ENCODE results near the gene APOBEC3A.

Gene APOBEC3A

DNA sequence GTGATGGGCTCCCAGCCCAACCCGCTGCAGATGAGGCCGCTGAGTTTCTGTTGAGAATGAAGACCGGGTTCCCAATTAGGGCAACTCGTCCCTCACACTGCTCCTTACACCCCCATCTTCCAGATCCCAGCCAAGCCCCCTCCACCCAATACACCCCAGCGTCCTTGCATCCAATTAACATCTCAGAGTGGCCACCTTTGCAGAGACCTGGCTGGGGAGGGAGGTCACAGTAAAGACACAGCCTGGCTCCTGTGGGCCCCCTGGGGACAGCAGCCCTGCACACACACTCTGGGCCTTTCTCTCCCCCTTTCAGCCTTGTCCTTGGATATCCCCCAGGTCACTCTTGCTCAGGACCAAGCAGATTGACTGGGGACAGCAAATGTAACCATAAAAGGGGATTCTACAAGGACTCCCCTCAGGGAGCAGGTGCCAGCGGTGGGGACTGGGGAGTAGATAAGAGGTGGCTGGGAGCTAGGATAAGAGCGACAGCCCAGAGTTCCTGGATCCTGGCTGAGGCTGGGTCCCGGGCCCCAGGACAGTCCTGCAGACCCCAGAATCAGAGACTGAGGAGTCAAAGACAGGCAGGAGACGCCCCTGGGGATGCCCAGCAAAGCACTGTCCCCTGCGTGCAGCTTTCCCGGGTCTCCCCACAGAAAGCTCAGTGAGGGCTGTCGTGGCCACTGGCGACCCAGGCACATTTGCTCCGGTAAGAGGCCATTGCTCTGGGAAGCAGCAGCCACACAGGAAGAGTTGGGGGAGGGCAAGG lies 8.4 kb downstream of the APOBEC3A start:
- TF ChIP-seq, protein P1, sequence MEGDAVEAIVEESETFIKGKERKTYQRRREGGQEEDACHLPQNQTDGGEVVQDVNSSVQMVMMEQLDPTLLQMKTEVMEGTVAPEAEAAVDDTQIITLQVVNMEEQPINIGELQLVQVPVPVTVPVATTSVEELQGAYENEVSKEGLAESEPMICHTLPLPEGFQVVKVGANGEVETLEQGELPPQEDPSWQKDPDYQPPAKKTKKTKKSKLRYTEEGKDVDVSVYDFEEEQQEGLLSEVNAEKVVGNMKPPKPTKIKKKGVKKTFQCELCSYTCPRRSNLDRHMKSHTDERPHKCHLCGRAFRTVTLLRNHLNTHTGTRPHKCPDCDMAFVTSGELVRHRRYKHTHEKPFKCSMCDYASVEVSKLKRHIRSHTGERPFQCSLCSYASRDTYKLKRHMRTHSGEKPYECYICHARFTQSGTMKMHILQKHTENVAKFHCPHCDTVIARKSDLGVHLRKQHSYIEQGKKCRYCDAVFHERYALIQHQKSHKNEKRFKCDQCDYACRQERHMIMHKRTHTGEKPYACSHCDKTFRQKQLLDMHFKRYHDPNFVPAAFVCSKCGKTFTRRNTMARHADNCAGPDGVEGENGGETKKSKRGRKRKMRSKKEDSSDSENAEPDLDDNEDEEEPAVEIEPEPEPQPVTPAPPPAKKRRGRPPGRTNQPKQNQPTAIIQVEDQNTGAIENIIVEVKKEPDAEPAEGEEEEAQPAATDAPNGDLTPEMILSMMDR (IDR thresholded peaks at IDR 0.05; ENCODE audit: control insufficient read depth, extremely low read depth, insufficient read depth) = no peak
- DNase-seq (ENCODE audit: low read depth) = no peak
- H3K4me3 ChIP-seq (ENCODE audit: low read depth, low read length) = no peak overlapping the region

- TF ChIP-seq, protein P1 (IDR thresholded peaks at IDR 0.05; ENCODE audit: control insufficient read depth, extremely low read depth, insufficient read depth) = no peak
- no peak overlapping the region for H3K4me3 ChIP-seq (ENCODE audit: low read depth, low read length)
- DNase-seq (ENCODE audit: low read depth) = no peak
Observed at GRCh38 chr22:38966380-38966702, 8.9 kb downstream of the APOBEC3A start.

DNA sequence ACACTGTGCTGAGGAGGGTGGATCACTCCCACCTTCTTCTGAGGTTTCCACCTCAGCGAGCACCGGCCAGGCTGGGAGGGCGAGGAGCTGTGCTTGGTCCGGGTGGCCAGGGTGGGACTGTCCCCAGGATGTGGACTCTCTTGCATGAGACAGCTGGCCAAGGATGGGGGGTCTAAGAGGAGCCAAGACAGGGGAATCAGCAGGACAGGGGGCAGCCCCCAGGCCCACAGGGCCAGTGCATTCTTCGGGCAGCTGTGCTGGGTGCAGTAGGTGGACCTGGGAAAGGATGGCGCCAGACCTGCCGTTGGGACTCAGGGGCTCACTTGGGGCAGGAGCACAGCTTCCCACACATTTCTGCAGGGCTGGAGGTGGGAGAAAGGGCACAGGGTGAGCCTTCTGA lies 9.5 kb downstream of the APOBEC3A start:
- no peak for DNase-seq (ENCODE audit: low read depth)
- H3K4me3 ChIP-seq (ENCODE audit: low read depth, low read length) = no peak overlapping the region
- TF ChIP-seq, protein P1 (IDR thresholded peaks at IDR 0.05; ENCODE audit: control insufficient read depth, extremely low read depth, insufficient read depth) = no peak

- TF ChIP-seq, protein P1 (IDR thresholded peaks at IDR 0.05; ENCODE audit: control insufficient read depth, extremely low read depth, insufficient read depth) = no peak
- no peak for DNase-seq (ENCODE audit: low read depth)
- H3K4me3 ChIP-seq (ENCODE audit: low read depth, low read length) = no peak overlapping the region
Observed at GRCh38 chr22:38967451-38968450, 10.3 kb downstream of the APOBEC3A start.

DNA sequence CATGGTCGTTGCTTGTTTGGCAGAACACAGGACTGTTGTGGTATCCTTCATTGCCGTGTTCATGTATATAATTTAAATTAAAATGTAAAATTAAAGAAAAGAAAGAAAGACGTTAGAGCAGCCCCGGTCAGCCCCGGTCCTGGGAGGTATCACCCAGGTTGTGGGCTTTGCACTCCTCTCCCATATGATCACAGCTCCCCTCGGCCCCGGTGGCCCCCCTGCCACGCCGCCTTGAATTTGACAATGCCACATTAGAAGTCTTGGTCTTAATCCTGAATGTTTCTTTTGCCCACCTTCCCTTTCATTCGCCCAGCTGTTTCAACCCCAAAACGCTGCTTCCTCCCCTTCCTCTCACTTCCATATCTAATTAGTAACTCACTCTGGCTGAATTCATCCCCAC lies 11.4 kb downstream of the APOBEC3A start:
- DNase-seq (ENCODE audit: low read depth) = no peak
- TF ChIP-seq, protein P1 (IDR thresholded peaks at IDR 0.05; ENCODE audit: control insufficient read depth, extremely low read depth, insufficient read depth) = no peak
- no peak overlapping the region for H3K4me3 ChIP-seq (ENCODE audit: low read depth, low read length)

- no peak overlapping the region for H3K4me3 ChIP-seq (ENCODE audit: low read depth, low read length)
- DNase-seq (ENCODE audit: low read depth) = no peak
- TF ChIP-seq, protein P1 (IDR thresholded peaks at IDR 0.05; ENCODE audit: control insufficient read depth, extremely low read depth, insufficient read depth) = no peak
Observed at GRCh38 chr22:38970551-38970950, 13.1 kb downstream of the APOBEC3A start.
